ENCODE measurements around the gene MCFD2. TPM values are rescaled to one million over a fixed set of nuclear protein-coding genes. Genes with fewer than 3 reads are reported as not detected.

The MCFD2 gene
- total RNA-seq (10 to 100 TPM; 30.8 to 44.0 (median 35.2) TPM), total RNA-seq (38.8 to 130 (median 70.8) reads per million in 29 experiments)
- 31.9 TPM for total RNA-seq (2013)

DNA sequence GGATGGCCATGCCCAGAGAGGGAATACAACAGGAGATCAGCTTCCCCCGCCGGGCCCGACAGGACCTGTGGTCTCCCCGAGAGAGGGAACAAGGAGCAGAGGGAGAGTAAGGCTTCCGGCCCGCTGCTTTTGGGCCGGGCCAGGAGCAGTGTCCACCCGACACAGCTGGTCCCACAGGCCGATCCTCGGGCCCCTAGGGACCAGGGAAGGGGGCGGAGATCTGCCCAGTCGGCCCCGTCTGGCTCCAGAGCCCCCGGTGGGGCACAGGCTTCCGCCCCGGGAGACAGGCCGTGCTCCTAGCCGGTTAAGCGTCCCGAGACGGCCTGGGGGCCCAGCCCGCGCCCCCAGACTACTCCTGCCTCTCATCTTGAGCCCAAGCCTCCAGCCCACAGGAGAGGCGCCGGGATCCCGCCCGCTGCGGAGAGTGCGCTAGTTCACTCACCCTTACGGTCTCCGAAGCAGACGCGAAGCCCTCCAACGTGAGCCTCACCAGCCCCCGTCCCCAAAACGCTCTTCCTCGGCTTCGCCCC is at the start of gene MCFD2:
MCFD2 (minus strand) TSS at position 526 of the 530 bp plus-strand sequence. CDS start 6,635 bp downstream, outside the sequence.
- H3K27ac ChIP-seq (ENCODE audit: low read length), result peak within 1 kb of the TSS; percentile 74
- 1% methylated on average over 28 of the region's 38 CpGs for WGBS (ENCODE audit: insufficient coverage)
- ChIA-PET POLR2A (interaction anchor here (0.5 to 0.6 kb wide), 3 partner anchors 67 to 264 kb away, joined by 3 to 4 read pairs (median 3); no protein-coding TSS in a partner anchor), CTCF (interaction anchor here (0.7 to 1.3 kb wide), 2 partner anchors 29 to 93 kb away, joined by 3 to 5 read pairs; no protein-coding TSS in a partner anchor)
- Mint-ChIP-seq H3K4me1 (peaks cover 45 to 60% (median 57%) of the 10 kb centered on the region in 3 donors), H3K4me3 (peak within 1 kb of the TSS; percentile 90 to 97 (median 90)), H3K36me3 (peaks cover 7% of the 10 kb centered on the region), H3K27ac (peak within 1 kb of the TSS; percentile 80 to 85), H3K9me3 (no peaks in the 10 kb centered on the region), H3K27me3 (no peaks in the 10 kb centered on the region)
- DNase-seq, result peak in 8 of 35 experiments; percentile 1 to 55 (median 12)
- H3K27me3 ChIP-seq (replicated peaks in 1 of 2; ENCODE audit: control insufficient read depth in 2 of 2, extremely low read depth in 1 of 2, insufficient read depth in 2 of 2, low read length in 1 of 2), result no peaks in the 10 kb centered on the region
- peaks cover 32 to 40% of the 10 kb centered on the region in 2 experiments for H3K4me1 ChIP-seq (ENCODE audit: control insufficient read depth in 1 of 2, extremely low read depth in 1 of 2, insufficient read depth in 2 of 2, low read length in 2 of 2)
- peak within 1 kb of the TSS; percentile 93 to 99 for H3K4me3 ChIP-seq (ENCODE audit: control insufficient read depth in 1 of 2, extremely low read depth in 1 of 2, low read length in 1 of 2)
- peak in 3 of 4 experiments; percentile 36 to 39 (median 39) for ATAC-seq (replicated peaks in 1 of 4)
- no peaks in the 10 kb centered on the region for H3K9me3 ChIP-seq
- H3K36me3 ChIP-seq (ENCODE audit: control insufficient read depth in 2 of 2, extremely low read depth in 1 of 2, insufficient read depth in 1 of 2, low read length in 1 of 2), result peaks cover 0 to 7% of the 10 kb centered on the region in 2 donors

DNA sequence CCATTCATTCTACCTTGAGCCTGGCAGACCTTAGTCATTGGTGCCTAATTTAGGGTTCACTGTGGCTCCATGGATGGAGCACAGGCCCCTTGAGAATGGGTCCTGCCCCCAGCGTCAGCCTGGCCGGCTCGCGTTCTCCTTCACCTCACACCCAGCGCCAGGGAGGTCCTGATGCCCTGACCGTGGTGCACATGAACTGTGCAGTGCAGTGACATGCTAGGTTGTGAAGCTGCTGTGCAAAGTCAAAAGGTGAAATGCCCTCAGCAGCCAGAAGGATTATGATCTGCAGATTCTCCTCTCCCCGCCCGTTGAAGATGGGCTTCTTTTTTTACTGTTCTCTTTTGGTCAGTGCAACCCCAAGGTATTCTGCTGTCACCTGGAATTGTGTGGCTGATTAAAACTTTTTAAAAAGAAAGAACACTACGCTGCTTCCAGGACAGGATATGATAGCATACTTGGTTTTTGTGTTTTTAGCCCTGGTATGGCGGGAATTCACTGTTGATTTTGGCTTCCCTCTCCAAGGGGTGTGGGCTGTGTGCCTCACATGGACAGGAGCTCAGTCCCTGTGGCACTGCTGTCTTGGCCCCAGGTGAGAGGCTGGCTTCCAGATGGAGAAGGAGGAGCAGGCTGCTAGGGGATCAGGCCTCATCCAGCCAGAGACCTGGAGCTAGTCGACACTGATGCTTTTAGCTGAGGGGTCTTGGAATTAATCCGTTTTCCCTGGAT is 49.4 kb upstream of the MCFD2 start:
- Histone ChIP-seq H3K4me1 (ENCODE audit: control insufficient read depth in 1 of 2, extremely low read depth in 1 of 2, insufficient read depth in 2 of 2, low read length in 2 of 2) (peaks cover 0 to 3% of the 10 kb centered on the region in 2 experiments), H3K4me3 (ENCODE audit: control insufficient read depth in 1 of 2, extremely low read depth in 1 of 2, low read length in 1 of 2) (no peak overlapping the region), H3K36me3 (ENCODE audit: control insufficient read depth in 2 of 2, extremely low read depth in 1 of 2, insufficient read depth in 1 of 2, low read length in 1 of 2) (peaks cover 14 to 29% of the 10 kb centered on the region in 2 donors), H3K27me3 (replicated peaks in 1 of 2; ENCODE audit: control insufficient read depth in 2 of 2, extremely low read depth in 1 of 2, insufficient read depth in 2 of 2, low read length in 1 of 2) (no peaks in the 10 kb centered on the region), H3K27ac (ENCODE audit: low read length) (no peak overlapping the region), H3K9me3 (no peaks in the 10 kb centered on the region)
- no peaks in the 10 kb centered on the region for H3K27me3 Mint-ChIP-seq
- WGBS (ENCODE audit: insufficient coverage), result 83% methylated on average over 8 of the region's 12 CpGs
- peaks cover 19% of the 10 kb centered on the region for H3K36me3 Mint-ChIP-seq
- ChIA-PET POLR2A (interaction anchor here in 1 of 2 donors (0.5 to 0.6 kb wide), 2 partner anchors 27 to 1397 kb away, joined by 3 read pairs; no protein-coding TSS in a partner anchor), CTCF (interaction anchor here in 1 of 2 donors (0.5 kb wide), 1 partner anchor 75 kb away, joined by 3 read pairs; no protein-coding TSS in a partner anchor)
- no peak overlapping the region for H3K27ac Mint-ChIP-seq
- H3K9me3 Mint-ChIP-seq, result no peaks in the 10 kb centered on the region
- peaks cover 7 to 21% (median 18%) of the 10 kb centered on the region in 3 donors for H3K4me1 Mint-ChIP-seq
- ATAC-seq (replicated peaks in 1 of 4) (no peak), DNase-seq (no peak)
- no peak overlapping the region for H3K4me3 Mint-ChIP-seq

- ATAC-seq (replicated peaks in 1 of 4) (no peak), DNase-seq (no peak)
- H3K9me3 ChIP-seq, result no peaks in the 10 kb centered on the region
- Mint-ChIP-seq H3K4me3 (no peak overlapping the region), H3K4me1 (peaks cover 7 to 19% (median 14%) of the 10 kb centered on the region in 3 donors), H3K27ac (peak overlapping the region; percentile 48 to 55), H3K27me3 (no peaks in the 10 kb centered on the region), H3K9me3 (no peaks in the 10 kb centered on the region), H3K36me3 (peaks cover 25% of the 10 kb centered on the region)
- WGBS (ENCODE audit: insufficient coverage), result 98% methylated on average over 5 of the region's 7 CpGs
- CTCF ChIA-PET, result interaction anchor here in 1 of 2 donors (0.5 kb wide), 1 partner anchor 74 kb away, joined by 3 read pairs; no protein-coding TSS in a partner anchor
- H3K4me3 ChIP-seq (ENCODE audit: control insufficient read depth in 1 of 2, extremely low read depth in 1 of 2, low read length in 1 of 2), result no peak overlapping the region
- H3K36me3 ChIP-seq (ENCODE audit: control insufficient read depth in 2 of 2, extremely low read depth in 1 of 2, insufficient read depth in 1 of 2, low read length in 1 of 2), result peaks cover 14 to 38% of the 10 kb centered on the region in 2 donors
- no peak overlapping the region for H3K27ac ChIP-seq (ENCODE audit: low read length)
- POLR2A ChIA-PET, result interaction anchor here in 1 of 2 donors (0.5 kb wide), 1 partner anchor 1397 kb away, joined by 3 read pairs; no protein-coding TSS in a partner anchor
- peaks cover 0 to 3% of the 10 kb centered on the region in 2 experiments for H3K4me1 ChIP-seq (ENCODE audit: control insufficient read depth in 1 of 2, extremely low read depth in 1 of 2, insufficient read depth in 2 of 2, low read length in 2 of 2)
- H3K27me3 ChIP-seq (replicated peaks in 1 of 2; ENCODE audit: control insufficient read depth in 2 of 2, extremely low read depth in 1 of 2, insufficient read depth in 2 of 2, low read length in 1 of 2), result no peaks in the 10 kb centered on the region
Observed at GRCh38 chr2:46963941-46964673, 48.5 kb upstream of the MCFD2 start.

- peaks cover 12 to 47% of the 10 kb centered on the region in 2 donors for H3K36me3 ChIP-seq (ENCODE audit: control insufficient read depth in 2 of 2, extremely low read depth in 1 of 2, insufficient read depth in 1 of 2, low read length in 1 of 2)
- CTCF ChIA-PET, result interaction anchor here in 1 of 2 donors (0.5 kb wide), 1 partner anchor 331 kb away, joined by 4 read pairs; no protein-coding TSS in a partner anchor
- DNase-seq (no peak), ATAC-seq (replicated peaks in 1 of 4) (no peak)
- POLR2A ChIA-PET, result no interaction called here
- no peak overlapping the region for H3K27ac ChIP-seq (ENCODE audit: low read length)
- no peak overlapping the region for H3K4me3 ChIP-seq (ENCODE audit: control insufficient read depth in 1 of 2, extremely low read depth in 1 of 2, low read length in 1 of 2)
- Mint-ChIP-seq H3K9me3 (no peaks in the 10 kb centered on the region), H3K36me3 (peaks cover 32% of the 10 kb centered on the region), H3K4me3 (no peak overlapping the region), H3K4me1 (peaks cover 12 to 19% (median 14%) of the 10 kb centered on the region in 3 donors), H3K27me3 (no peaks in the 10 kb centered on the region), H3K27ac (peak overlapping the region in 1 of 2 donors; percentile 28)
- no peaks in the 10 kb centered on the region for H3K27me3 ChIP-seq (replicated peaks in 1 of 2; ENCODE audit: control insufficient read depth in 2 of 2, extremely low read depth in 1 of 2, insufficient read depth in 2 of 2, low read length in 1 of 2)
- H3K9me3 ChIP-seq, result no peaks in the 10 kb centered on the region
- peaks cover 0 to 3% of the 10 kb centered on the region in 2 experiments for H3K4me1 ChIP-seq (ENCODE audit: control insufficient read depth in 1 of 2, extremely low read depth in 1 of 2, insufficient read depth in 2 of 2, low read length in 2 of 2)
- 100% methylated on average over 2 of the region's 4 CpGs for WGBS (ENCODE audit: insufficient coverage)
Observed at GRCh38 chr2:46963210-46963609, 47.6 kb upstream of the MCFD2 start.

DNA sequence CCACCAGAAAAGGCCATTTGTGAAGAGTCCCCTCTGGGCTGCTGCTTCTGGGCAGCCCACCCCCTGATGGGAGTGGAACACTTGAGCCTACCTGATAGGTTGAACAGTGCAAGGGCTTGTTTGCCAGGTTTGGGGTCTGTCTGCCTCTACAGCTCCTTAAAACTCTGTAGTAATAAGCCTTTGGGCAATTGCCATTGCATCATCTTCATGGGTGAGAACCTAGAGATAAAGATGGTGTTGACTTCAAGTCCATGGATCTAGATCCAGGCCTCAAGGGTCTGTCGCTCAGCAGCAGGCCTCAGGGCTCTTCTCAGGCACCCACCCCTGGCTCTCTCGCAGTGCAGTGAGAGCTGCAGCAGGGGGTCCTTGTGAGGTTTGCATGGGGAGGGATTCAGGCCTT is 47.1 kb upstream of the MCFD2 start:
- WGBS (ENCODE audit: insufficient coverage), result 100% methylated on average over 1 of the region's 2 CpGs
- no peak for DNase-seq
- Mint-ChIP-seq H3K27me3 (no peaks in the 10 kb centered on the region), H3K4me1 (peaks cover 12 to 19% (median 14%) of the 10 kb centered on the region in 3 donors), H3K27ac (no peak overlapping the region), H3K9me3 (no peaks in the 10 kb centered on the region), H3K36me3 (peaks cover 35% of the 10 kb centered on the region), H3K4me3 (no peak overlapping the region)
- H3K27me3 ChIP-seq (replicated peaks in 1 of 2; ENCODE audit: control insufficient read depth in 2 of 2, extremely low read depth in 1 of 2, insufficient read depth in 2 of 2, low read length in 1 of 2), result no peaks in the 10 kb centered on the region
- no peaks in the 10 kb centered on the region for H3K4me1 ChIP-seq (ENCODE audit: control insufficient read depth in 1 of 2, extremely low read depth in 1 of 2, insufficient read depth in 2 of 2, low read length in 2 of 2)
- H3K9me3 ChIP-seq, result no peaks in the 10 kb centered on the region
- no peak overlapping the region for H3K4me3 ChIP-seq (ENCODE audit: control insufficient read depth in 1 of 2, extremely low read depth in 1 of 2, low read length in 1 of 2)
- ATAC-seq (replicated peaks in 1 of 4), result no peak
- H3K36me3 ChIP-seq (ENCODE audit: control insufficient read depth in 2 of 2, extremely low read depth in 1 of 2, insufficient read depth in 1 of 2, low read length in 1 of 2), result peaks cover 8 to 50% of the 10 kb centered on the region in 2 donors
- no peak overlapping the region for H3K27ac ChIP-seq (ENCODE audit: low read length)
- POLR2A ChIA-PET, result no interaction called here
- CTCF ChIA-PET, result no interaction called here

- Mint-ChIP-seq H3K4me3 (no peak overlapping the region), H3K36me3 (peaks cover 52% of the 10 kb centered on the region), H3K4me1 (peaks cover 12 to 19% (median 12%) of the 10 kb centered on the region in 3 donors), H3K27me3 (no peaks in the 10 kb centered on the region), H3K27ac (no peak overlapping the region), H3K9me3 (no peaks in the 10 kb centered on the region)
- ChIA-PET CTCF (interaction anchor here in 1 of 2 donors (0.5 to 0.6 kb wide), 2 partner anchors 8 to 970 kb away, joined by 3 to 5 read pairs; no protein-coding TSS in a partner anchor), POLR2A (no interaction called here)
- WGBS (ENCODE audit: insufficient coverage), result no CpG with 5 or more reads among the region's 2 CpGs
- H3K9me3 ChIP-seq, result no peaks in the 10 kb centered on the region
- H3K27me3 ChIP-seq (replicated peaks in 1 of 2; ENCODE audit: control insufficient read depth in 2 of 2, extremely low read depth in 1 of 2, insufficient read depth in 2 of 2, low read length in 1 of 2), result no peaks in the 10 kb centered on the region
- H3K4me3 ChIP-seq (ENCODE audit: control insufficient read depth in 1 of 2, extremely low read depth in 1 of 2, low read length in 1 of 2), result no peak overlapping the region
- H3K4me1 ChIP-seq (ENCODE audit: control insufficient read depth in 1 of 2, extremely low read depth in 1 of 2, insufficient read depth in 2 of 2, low read length in 2 of 2), result no peaks in the 10 kb centered on the region
- no peak overlapping the region for H3K27ac ChIP-seq (ENCODE audit: low read length)
- DNase-seq, result no peak
- no peak for ATAC-seq (replicated peaks in 1 of 4)
- peaks cover 15 to 68% of the 10 kb centered on the region in 2 donors for H3K36me3 ChIP-seq (ENCODE audit: control insufficient read depth in 2 of 2, extremely low read depth in 1 of 2, insufficient read depth in 1 of 2, low read length in 1 of 2)
Observed at GRCh38 chr2:46960618-46961017, 45.0 kb upstream of the MCFD2 start.

Data from T-cell (primary cell).